H1 (cell line): ENCODE data around the gene RNF114. TPM values are rescaled to one million over a fixed set of nuclear protein-coding genes. Genes with fewer than 3 reads are reported as not detected.

Source experiments
- CHD1 ChIP-seq: IDR thresholded peaks from 2 replicates; pipeline ENCODE4 v1.6.1; 2012; ENCODE audit warnings: low read depth, low read length, improper control_type of control experiment
- CHD2 ChIP-seq: IDR thresholded peaks from 2 replicates; pipeline ENCODE4 v1.6.1; 2012; ENCODE audit warnings: low read length, improper control_type of control experiment
- EGR1 ChIP-seq: IDR thresholded peaks from 2 replicates; pipeline ENCODE4 v1.6.1; 2011; ENCODE audit warnings: low read depth, low read length, borderline replicate concordance
- EP300 ChIP-seq, 2 experiments: IDR thresholded peaks; 1 replicate in 1 of 2; 2 replicates in 1 of 2; pipeline ENCODE4 v1.6.1; 2011 to 2012; ENCODE audit warnings: low read depth in 2 of 2, low read length in 2 of 2, mild to moderate bottlenecking in 2 of 2, borderline replicate concordance in 1 of 2, inconsistent platforms in 1 of 2, moderate library complexity in 1 of 2
- GTF2F1 ChIP-seq: IDR thresholded peaks from 2 replicates; pipeline ENCODE4 v1.6.1; 2012; ENCODE audit warnings: low read depth, low read length, improper control_type of control experiment, borderline replicate concordance
- HDAC2 ChIP-seq, 2 experiments: fragments of 300-600 bp in 1 of 2; sonication (generic) in 1 of 2; IDR thresholded peaks; 2 replicates each; pipeline ENCODE4 v1.6.1; 2011 to 2012; ENCODE audit warnings: low read depth in 2 of 2, low read length in 2 of 2, mild to moderate bottlenecking in 2 of 2, moderate library complexity in 2 of 2, borderline replicate concordance in 1 of 2, inconsistent platforms in 1 of 2
- JUN ChIP-seq: IDR thresholded peaks from 2 replicates; pipeline ENCODE4 v1.6.1; 2011; ENCODE audit warnings: low read depth, mild to moderate bottlenecking, improper control_type of control experiment, low read length
- KDM4A ChIP-seq: IDR thresholded peaks from one replicate; pipeline ENCODE4 v1.7.1; 2012; ENCODE audit warnings: low read depth, mild to moderate bottlenecking, moderate library complexity, low read length, inconsistent platforms; ENCODE audit not compliant: severe bottlenecking
- MAX ChIP-seq: IDR thresholded peaks from 2 replicates; pipeline ENCODE4 v1.6.1; 2012; ENCODE audit warnings: inconsistent platforms
- RNF2 ChIP-seq: fragments of 200-900, 300-1000 bp; sonication (generic); IDR thresholded peaks from 2 replicates; pipeline ENCODE4 v1.7.1; 2016; ENCODE audit warnings: borderline replicate concordance, low read depth, mild to moderate bottlenecking, antibody characterized with exemption, low read length; ENCODE audit not compliant: poor library complexity, severe bottlenecking; ENCODE audit errors: missing control alignments
- SRF ChIP-seq: IDR thresholded peaks from 2 replicates; pipeline ENCODE4 v1.6.1; 2011; ENCODE audit warnings: mild to moderate bottlenecking, low read depth, low read length, moderate library complexity
- TAF7 ChIP-seq: optimal IDR thresholded peaks from 2 replicates; pipeline ENCODE3; 2011; ENCODE audit warnings: low read depth, mild to moderate bottlenecking, inconsistent platforms, low read length, moderate library complexity, borderline replicate concordance
- polyA plus RNA-seq, 7 experiments: library from polyadenylated mRNA; depleted of rRNA in 3 of 7; stranded (reverse) in 5 of 7; unstranded in 2 of 7; fragments of >200 nt in 5 of 7; fragments of 200-250 nt in 2 of 7; gene quantifications; 1 replicate in 5 of 7; 2 replicates in 1 of 7; 4 replicates in 1 of 7; pipeline versions ENCODE4 v1.2.1 to v1.2.3, GENCODE V29; 2011 to 2013; ENCODE audit warnings: missing spikeins in 2 of 7, mixed read lengths in 2 of 7
- total RNA-seq: library from RNA; stranded (reverse); fragmentation: NEBNext Ultra II Directional; extraction: Animal tissue kit (Norgen Biotek cat#: 25700); gene quantifications from 2 replicates; pipeline ENCODE4 v1.2.1, GENCODE V29; 2021

The RNF114 gene
- total and polyA plus RNA-seq, 2 of the 8 experiments (the other 6 are each of a cell fraction or from before 2014, with no cell fraction given) = 81.7 to 89.9 TPM

- TF ChIP-seq KDM4A (no peak), HDAC2 (IDR thresholded peaks at IDR 0.05; ENCODE audit: borderline replicate concordance in 1 of 2, low read depth in 2 of 2, low read length in 2 of 2) (no peak), RNF2 (no peak), GTF2F1 (no peak), CHD2 (no peak), TAF7 (no peak), CHD1 (no peak), EP300 (IDR thresholded peaks at IDR 0.05; ENCODE audit: borderline replicate concordance in 1 of 2, low read depth in 2 of 2, low read length in 2 of 2) (no peak), MAX (no peak), JUN (no peak), SRF (no peak), EGR1 (no peak)
Observed at GRCh38 chr20:49938173-49939163, 2.3 kb downstream of the RNF114 start (continued).
